ENCODE results near the gene GNAS-AS1.
A peak's percentile ranks its signal among the peaks of the same experiment; 100 is the strongest.
"Not testable (repeated sequence)": the region's sequence is repeated elsewhere in the genome, so short reads cannot be mapped to it uniquely, and the experiment has no call there.

GNAS-AS1 gene

DNA sequence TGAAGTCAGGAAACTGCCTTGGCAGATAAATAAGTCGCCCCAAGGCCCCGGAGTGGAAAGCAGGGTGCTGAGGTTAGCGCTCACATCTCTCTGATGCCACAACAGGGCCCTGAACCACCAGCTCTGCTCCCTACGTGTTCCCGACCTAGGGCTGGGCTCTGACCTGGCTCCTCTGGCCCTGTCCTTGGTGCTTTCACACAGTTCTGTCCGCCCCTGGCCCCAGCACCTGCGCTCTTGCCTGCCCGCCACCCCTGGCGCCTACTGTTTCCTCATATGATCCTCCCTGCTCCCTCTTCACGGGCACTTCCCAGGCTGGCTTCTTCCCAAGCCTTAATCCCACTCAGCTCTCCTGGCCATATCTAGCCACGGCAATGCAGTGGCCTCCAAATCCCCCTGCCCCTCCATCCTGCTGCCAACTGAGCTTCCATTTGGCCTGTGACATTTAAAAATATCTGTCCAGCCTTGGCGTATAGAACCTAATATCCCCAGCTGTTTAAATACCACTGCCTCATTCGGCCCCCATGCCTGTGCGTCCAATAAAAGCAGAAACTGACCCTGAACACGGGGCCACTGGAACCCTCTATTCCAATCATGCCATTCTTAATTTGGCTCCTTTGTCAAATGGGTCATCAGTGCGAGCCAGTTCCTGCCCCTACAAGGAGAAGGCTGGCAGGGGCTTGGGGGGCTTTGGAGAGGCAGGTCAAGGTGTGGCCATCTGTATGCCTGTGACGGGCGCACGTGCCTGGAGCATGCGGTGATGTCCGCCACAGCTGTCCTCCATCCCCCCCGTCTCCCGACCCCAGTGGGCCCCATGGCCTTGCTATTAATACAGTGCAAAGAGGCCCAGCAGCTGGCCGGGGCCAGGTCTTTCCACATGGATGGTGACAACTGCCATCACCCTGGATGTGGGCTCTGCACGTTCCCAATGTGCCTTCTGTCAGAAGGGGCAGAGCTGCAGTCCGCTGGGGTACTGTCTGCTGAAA is 27.7 kb downstream of the GNAS-AS1 start:
- peaks cover 14% of the 10 kb centered on the region for H3K4me1 Mint-ChIP-seq (ENCODE audit: low read depth)
- peaks cover 11% of the 10 kb centered on the region for H3K9me3 Mint-ChIP-seq
- H3K36me3 Mint-ChIP-seq (ENCODE audit: low read depth): peaks cover 10% of the 10 kb centered on the region
- no peak overlapping the region for H3K4me3 Mint-ChIP-seq
- no peak overlapping the region for H3K27ac Mint-ChIP-seq
- peaks cover 8% of the 10 kb centered on the region for H3K27me3 Mint-ChIP-seq (ENCODE audit: low read depth)

DNA sequence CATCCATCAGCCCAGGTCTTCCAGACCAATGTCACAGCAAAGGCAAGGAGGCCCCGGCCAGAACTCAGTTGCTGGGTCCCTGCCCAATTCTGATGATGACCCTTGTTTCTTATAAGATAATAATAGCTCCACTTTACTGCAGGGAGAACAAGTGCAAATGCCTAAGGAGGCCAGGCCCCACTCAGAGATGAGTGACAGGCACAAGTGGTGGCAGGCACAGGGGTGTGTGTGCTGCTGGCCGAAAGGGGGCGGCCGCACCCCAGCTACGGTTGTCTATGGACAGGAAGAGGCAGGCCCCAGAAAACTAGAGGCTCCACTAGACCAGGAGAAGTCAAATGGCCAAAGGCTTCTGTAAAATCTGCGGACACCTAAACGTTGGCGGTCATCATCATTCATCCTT is 28.6 kb downstream of the GNAS-AS1 start:
- no peak overlapping the region for H3K4me3 Mint-ChIP-seq
- H3K9me3 Mint-ChIP-seq: peaks cover 11% of the 10 kb centered on the region
- peaks cover 8% of the 10 kb centered on the region for H3K27me3 Mint-ChIP-seq (ENCODE audit: low read depth)
- peaks cover 15% of the 10 kb centered on the region for H3K4me1 Mint-ChIP-seq (ENCODE audit: low read depth)
- H3K27ac Mint-ChIP-seq: no peak overlapping the region
- peaks cover 10% of the 10 kb centered on the region for H3K36me3 Mint-ChIP-seq (ENCODE audit: low read depth)

DNA sequence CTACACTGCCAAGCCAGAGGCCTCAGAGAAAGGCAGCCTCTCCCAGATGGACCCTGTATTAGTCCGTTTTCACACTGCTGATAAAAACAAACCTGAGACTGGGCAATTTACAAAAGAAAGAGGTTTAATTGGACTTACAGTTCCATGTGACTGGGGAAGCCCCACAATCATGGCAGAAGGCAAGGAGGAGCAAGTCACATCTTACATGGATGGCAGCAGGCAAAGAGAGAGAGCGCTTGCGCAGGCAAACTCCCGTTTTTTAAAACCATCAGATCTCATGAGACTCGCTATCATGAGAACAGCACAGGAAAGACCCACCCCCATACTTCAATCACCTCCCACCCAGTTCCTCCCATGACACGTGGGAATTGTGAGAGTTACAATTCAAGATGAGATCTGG is 30.2 kb downstream of the GNAS-AS1 start:
- Mint-ChIP-seq H3K27me3 (ENCODE audit: low read depth) (peaks cover 14% of the 10 kb centered on the region), H3K4me1 (ENCODE audit: low read depth) (peaks cover 15% of the 10 kb centered on the region), H3K9me3 (peaks cover 11% of the 10 kb centered on the region)
- H3K27ac Mint-ChIP-seq; H3K4me3 Mint-ChIP-seq; H3K36me3 Mint-ChIP-seq (ENCODE audit: low read depth): not testable (repeated sequence)

DNA sequence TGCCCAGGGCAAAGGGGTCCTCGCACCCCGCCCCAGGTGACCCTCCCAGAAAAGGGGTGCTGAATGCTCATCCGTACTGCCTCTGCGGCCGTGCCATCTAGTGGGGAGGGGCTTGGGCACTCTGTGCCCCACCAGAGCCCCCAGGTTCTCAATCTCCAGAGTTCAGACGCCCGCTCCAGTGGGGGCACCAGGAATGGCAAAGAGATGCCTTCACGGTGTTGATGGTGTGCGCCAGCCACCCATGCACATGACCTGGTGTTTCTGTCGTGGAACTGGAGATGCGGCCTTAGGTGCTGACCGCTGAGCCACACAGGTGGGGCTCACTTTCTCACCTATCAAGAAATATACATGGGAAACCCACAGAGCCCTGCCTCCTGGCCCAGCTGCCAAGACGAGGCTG is 30.8 kb downstream of the GNAS-AS1 start:
- Mint-ChIP-seq H3K4me1 (ENCODE audit: low read depth) (peaks cover 15% of the 10 kb centered on the region), H3K27ac (no peak overlapping the region)

DNA sequence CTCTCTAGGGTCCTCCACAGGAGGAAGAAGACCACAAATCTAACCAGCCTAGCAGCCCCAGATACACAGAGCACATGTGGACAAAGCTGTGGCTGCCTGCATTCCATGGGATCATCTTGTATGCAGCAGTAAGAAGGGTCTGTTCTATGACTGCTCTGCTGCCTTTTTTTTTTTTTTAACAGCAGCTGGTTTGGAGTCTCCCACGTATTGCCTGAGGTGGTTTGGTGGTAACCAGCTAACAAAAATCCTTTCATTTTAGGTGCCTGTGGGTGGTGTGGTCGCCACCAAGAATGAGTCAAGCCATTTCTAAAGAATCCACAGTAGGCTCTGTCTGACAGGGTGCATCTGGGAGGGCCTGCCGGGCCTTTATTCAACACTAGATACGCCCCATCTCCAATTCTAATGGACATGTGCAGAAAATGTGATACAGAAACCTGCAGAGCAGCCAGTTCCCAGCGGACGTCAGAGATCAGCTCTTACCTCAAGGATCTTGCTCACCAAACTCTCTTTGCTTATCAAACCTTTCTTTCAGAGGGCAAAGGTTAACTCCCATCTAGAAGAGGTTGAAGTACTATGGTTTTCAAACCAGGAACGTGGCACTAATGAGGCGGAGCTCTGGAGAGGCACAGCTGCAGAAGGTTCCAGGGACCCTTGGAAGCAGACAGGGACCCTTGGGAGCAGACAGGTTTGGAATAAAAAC is 32.0 kb downstream of the GNAS-AS1 start:
- peak overlapping the region; percentile 21 for H3K27ac Mint-ChIP-seq
- H3K27me3 Mint-ChIP-seq (ENCODE audit: low read depth): peaks cover 22% of the 10 kb centered on the region
- H3K4me1 Mint-ChIP-seq (ENCODE audit: low read depth): peaks cover 15% of the 10 kb centered on the region
- H3K4me3 Mint-ChIP-seq: peak overlapping the region; percentile 4
- peaks cover 10% of the 10 kb centered on the region for H3K36me3 Mint-ChIP-seq (ENCODE audit: low read depth)
- H3K9me3 Mint-ChIP-seq: peaks cover 11% of the 10 kb centered on the region

More for the DNA sequence above, 30.8 kb downstream of the GNAS-AS1 start:
- Mint-ChIP-seq H3K4me3 (no peak overlapping the region), H3K27me3 (ENCODE audit: low read depth) (peaks cover 17% of the 10 kb centered on the region), H3K36me3 (ENCODE audit: low read depth) (peaks cover 10% of the 10 kb centered on the region), H3K9me3 (peaks cover 11% of the 10 kb centered on the region)

DNA sequence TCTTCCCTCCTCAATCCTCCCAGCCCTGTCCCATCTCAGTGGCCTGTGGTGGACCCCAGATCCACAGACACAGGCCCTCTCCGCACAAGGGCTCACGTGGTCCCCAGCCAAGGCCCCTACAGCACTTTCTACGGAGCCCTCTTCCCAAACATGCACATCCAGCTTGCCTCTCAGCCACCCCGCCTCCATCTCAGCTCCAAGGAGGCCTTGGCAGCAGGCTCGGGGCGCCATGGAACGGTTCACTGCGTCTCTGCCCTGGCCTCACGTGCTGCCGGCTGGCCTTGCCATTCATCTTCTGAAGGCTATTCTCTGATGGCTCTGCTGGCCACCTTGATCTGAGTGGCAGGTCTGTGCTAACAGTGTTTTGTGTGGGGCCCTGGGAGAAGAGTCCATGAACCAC is 33.0 kb downstream of the GNAS-AS1 start:
- H3K36me3 Mint-ChIP-seq (ENCODE audit: low read depth): peaks cover 10% of the 10 kb centered on the region
- H3K4me1 Mint-ChIP-seq (ENCODE audit: low read depth): peaks cover 15% of the 10 kb centered on the region
- peaks cover 11% of the 10 kb centered on the region for H3K9me3 Mint-ChIP-seq
- no peak overlapping the region for H3K4me3 Mint-ChIP-seq
- H3K27me3 Mint-ChIP-seq (ENCODE audit: low read depth): peaks cover 25% of the 10 kb centered on the region
- no peak overlapping the region for H3K27ac Mint-ChIP-seq

DNA sequence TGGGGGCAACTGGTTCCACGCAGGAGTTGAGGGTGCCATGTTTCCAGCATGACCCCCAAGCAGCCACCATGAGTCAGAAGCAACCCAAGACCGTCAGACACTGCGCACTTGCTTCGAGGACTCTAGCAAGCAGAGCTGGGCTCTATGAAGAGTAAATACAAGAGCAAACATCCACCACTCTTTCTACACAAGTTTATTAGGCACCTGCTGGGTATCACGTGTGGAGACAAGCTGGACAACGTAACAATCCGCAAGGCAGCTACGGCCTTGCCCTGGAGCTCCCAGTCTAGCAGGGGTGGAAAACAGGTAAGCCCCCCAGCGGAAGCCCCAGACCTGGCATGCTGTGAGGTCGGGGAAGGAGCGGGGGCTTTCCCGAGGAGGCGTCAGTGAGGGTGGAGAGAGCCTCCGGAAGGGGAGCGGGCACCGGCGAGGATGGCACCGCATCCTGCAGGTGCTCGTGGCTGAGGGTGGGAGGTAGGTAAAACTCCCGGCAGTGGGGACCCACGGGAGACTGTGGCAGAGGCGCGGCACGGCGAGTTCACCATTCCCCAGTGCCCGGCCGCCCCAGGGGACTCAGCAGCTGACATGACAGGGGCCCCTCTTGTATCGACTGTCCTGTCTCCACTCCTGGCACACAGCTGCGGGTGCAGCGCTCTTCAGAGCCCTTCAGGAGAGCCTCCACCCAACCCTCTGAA is 33.6 kb downstream of the GNAS-AS1 start:
- peaks cover 26% of the 10 kb centered on the region for H3K27me3 Mint-ChIP-seq (ENCODE audit: low read depth)

DNA sequence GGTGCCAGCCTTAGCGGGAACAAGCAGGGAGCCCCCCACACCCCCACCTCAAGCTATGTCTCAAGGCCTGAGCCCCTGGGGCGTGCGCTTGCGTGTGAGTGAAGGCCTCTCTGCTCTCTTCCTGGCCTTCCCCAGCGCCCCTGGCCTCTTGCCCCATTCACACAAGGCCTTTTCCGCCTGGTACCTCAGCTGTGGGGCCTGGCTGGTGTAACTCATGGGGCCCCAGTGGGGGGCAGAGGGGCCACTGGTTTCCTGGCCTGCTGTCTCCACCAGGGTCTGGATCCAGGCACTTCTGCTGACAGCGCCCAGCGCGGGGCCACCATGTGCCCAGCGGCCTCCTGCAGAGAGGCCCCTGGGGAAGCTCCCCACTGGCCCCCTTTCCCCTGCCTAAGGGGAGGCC is 34.7 kb downstream of the GNAS-AS1 start:
- Mint-ChIP-seq H3K4me3 (no peak overlapping the region), H3K4me1 (ENCODE audit: low read depth) (peaks cover 15% of the 10 kb centered on the region), H3K27ac (no peak overlapping the region), H3K9me3 (peaks cover 7% of the 10 kb centered on the region), H3K36me3 (ENCODE audit: low read depth) (peaks cover 7% of the 10 kb centered on the region), H3K27me3 (ENCODE audit: low read depth) (peaks cover 25% of the 10 kb centered on the region)

More for the DNA sequence above, 33.6 kb downstream of the GNAS-AS1 start:
- H3K4me1 Mint-ChIP-seq (ENCODE audit: low read depth): peaks cover 15% of the 10 kb centered on the region
- peaks cover 10% of the 10 kb centered on the region for H3K36me3 Mint-ChIP-seq (ENCODE audit: low read depth)
- no peak overlapping the region for H3K4me3 Mint-ChIP-seq
- H3K9me3 Mint-ChIP-seq: peaks cover 11% of the 10 kb centered on the region
- H3K27ac Mint-ChIP-seq: no peak overlapping the region

DNA sequence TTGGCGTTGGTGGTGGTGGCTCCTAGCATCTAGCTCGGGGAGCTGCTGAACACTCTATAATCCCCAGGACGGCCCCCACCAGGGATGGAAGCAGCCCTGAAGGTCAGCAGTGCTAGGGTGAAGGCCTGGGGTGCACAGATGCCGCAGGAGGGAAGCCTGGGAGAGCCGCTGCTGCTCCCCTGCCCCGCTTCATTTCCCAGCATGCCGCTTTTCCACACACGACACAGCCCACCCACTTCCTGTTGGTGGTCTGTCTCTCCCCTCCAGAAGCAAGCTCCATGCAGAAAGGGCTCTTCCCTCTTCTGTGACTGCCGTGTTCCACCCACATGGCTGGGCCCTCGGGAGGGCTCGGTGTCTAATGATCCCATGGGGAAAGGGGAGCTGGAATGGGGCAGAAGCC is 35.3 kb downstream of the GNAS-AS1 start:
- Mint-ChIP-seq H3K36me3 (ENCODE audit: low read depth) (peaks cover 4% of the 10 kb centered on the region), H3K27ac (no peak overlapping the region), H3K27me3 (ENCODE audit: low read depth) (peaks cover 25% of the 10 kb centered on the region), H3K9me3 (peaks cover 1% of the 10 kb centered on the region), H3K4me3 (no peak overlapping the region), H3K4me1 (ENCODE audit: low read depth) (peaks cover 15% of the 10 kb centered on the region)

DNA sequence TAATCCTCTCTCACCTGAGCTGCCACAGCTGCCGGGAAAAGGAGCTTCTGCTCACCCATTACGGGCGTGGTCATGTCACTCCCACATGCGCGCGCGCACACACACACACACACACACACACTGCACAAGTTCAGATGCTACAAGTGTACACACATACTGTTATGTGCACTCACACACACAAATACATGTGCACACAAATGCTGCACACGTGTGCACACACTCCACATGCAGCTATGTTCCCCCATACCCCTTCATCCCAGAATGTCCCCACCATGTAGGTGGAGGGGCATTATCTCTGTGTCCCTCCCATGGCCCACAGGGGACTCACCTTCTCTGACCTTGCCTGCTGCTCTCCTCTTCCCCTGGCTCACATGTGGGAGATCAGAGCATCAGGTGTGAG is 37.3 kb downstream of the GNAS-AS1 start:
- Mint-ChIP-seq H3K27me3 (ENCODE audit: low read depth) (peaks cover 37% of the 10 kb centered on the region), H3K27ac (no peak overlapping the region), H3K4me3 (no peak overlapping the region), H3K4me1 (ENCODE audit: low read depth) (peaks cover 4% of the 10 kb centered on the region), H3K9me3 (no peaks in the 10 kb centered on the region), H3K36me3 (ENCODE audit: low read depth) (no peaks in the 10 kb centered on the region)

DNA sequence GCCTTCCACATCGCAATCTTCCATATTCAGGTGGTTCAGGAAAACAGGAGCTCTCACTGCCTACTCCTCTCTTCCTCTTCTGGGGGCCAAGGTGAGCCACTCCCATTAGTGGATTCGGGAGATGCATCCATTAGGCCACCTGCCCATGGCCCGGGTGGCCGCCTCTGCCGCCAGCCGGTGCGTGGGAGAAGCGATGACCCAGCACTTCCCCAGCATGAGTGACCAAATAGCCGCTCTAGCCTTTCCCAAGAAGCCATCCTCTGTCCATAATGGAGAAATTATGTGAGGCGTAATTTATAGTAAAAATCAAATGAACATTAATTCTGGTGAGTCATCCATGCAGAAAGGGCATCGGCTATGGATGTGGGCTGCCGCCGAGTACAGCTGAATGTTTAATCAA is 39.4 kb downstream of the GNAS-AS1 start:
- H3K27me3 Mint-ChIP-seq (ENCODE audit: low read depth): peaks cover 33% of the 10 kb centered on the region
- no peak overlapping the region for H3K4me3 Mint-ChIP-seq
- H3K9me3 Mint-ChIP-seq: no peaks in the 10 kb centered on the region
- no peaks in the 10 kb centered on the region for H3K36me3 Mint-ChIP-seq (ENCODE audit: low read depth)
- no peak overlapping the region for H3K27ac Mint-ChIP-seq
- no peaks in the 10 kb centered on the region for H3K4me1 Mint-ChIP-seq (ENCODE audit: low read depth)

DNA sequence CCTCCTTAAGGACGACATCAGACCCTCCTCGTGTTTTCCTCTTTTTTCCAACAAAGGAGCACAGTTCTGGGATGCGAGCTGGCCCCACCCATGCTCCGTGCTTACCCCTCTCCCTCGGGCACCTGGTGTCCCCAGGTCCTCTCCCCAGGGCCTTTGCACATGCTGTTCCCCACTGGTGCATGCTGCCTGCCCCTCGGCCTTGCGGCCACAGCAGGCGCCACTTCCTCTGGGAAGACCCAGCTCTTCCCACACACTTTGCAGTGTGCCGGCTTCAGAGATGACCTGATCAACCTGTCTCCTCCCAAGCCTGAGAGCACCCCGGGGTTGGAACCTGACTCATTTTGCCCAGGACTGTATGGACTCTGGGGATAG is 39.8 kb downstream of the GNAS-AS1 start:
- Mint-ChIP-seq H3K4me3 (no peak overlapping the region), H3K27me3 (ENCODE audit: low read depth) (peaks cover 36% of the 10 kb centered on the region), H3K36me3 (ENCODE audit: low read depth) (no peaks in the 10 kb centered on the region), H3K27ac (no peak overlapping the region), H3K4me1 (ENCODE audit: low read depth) (no peaks in the 10 kb centered on the region), H3K9me3 (no peaks in the 10 kb centered on the region)

DNA sequence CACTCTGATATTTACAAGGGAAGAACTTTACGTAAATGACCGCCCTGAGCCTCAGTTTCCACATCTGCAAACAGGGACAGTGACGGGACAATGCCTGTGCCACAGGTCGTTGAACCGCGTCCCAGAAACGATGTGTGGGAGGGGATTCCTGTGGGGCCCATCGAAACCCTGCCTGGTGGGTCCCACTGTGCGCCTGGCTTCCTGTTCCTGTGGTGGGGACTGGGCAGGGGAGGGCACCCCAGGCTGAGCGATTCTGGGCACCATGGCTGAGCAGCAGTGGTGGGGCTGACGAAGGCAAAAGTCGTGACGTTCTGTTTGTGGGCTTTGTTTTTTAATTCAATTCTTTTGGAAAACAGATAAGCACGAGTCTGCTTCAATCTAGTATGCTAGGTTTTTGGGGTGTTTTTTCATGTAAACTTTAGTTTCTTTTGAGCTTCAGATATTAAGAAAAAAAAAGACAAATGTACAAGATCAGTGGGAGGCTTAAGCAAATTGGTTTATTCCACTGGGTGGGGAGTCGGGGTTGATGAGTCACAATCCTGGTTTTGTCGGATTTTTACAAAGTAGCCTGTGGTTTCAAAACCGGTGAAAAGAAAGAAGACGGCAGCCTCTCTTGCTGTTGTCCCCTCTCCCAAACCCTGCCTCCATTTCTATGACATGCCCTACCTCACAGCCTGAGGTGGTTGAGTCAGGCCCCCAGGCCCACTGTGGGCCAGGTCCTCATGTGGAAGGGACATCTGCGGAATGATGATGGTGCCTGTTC is 40.4 kb downstream of the GNAS-AS1 start:
- no peaks in the 10 kb centered on the region for H3K36me3 Mint-ChIP-seq (ENCODE audit: low read depth)
- H3K9me3 Mint-ChIP-seq: no peaks in the 10 kb centered on the region
- H3K4me1 Mint-ChIP-seq (ENCODE audit: low read depth): no peaks in the 10 kb centered on the region
- H3K4me3 Mint-ChIP-seq: no peak overlapping the region
- H3K27ac Mint-ChIP-seq: no peak overlapping the region
- peaks cover 35% of the 10 kb centered on the region for H3K27me3 Mint-ChIP-seq (ENCODE audit: low read depth)

All from T-helper 1 cell treated with Interleukin-12 subunit alpha and Interleukin-12 subunit beta and Interleukin-4 antibody, amounts not matched to agents 30 μg/mL and 1 μg/mL, for 36 hours (primary cell).